Neural cell (in vitro differentiated cells): ENCODE measurements around the gene CLUH.
"Not testable (repeated sequence)": the region's sequence is repeated elsewhere in the genome, so short reads cannot be mapped to it uniquely, and the experiment has no call there.

Experiments used
- CTCF ChIP-seq: fragments of 450-650 bp; IDR thresholded peaks from 2 replicates; pipeline ENCODE4 v1.5.1; 2014; ENCODE audit warnings: antibody characterized with exemption, mild to moderate bottlenecking, moderate library complexity; ENCODE audit not compliant: poor library complexity, severe bottlenecking
- EP300 ChIP-seq: fragments of 450-650 bp; conservative IDR thresholded peaks from 2 replicates; pipeline ENCODE4 v1.6.1; 2014; ENCODE audit warnings: antibody characterized with exemption, mild to moderate bottlenecking, moderate library complexity; ENCODE audit not compliant: poor library complexity, severe bottlenecking
- MXI1 ChIP-seq: fragments of 450-650 bp; conservative IDR thresholded peaks from 2 replicates; pipeline ENCODE4 v1.6.1; 2014; ENCODE audit warnings: antibody characterized with exemption, mild to moderate bottlenecking; ENCODE audit not compliant: poor library complexity, severe bottlenecking
- POLR2AphosphoS5 ChIP-seq: IDR thresholded peaks from 2 replicates; pipeline ENCODE4 v1.6.1; 2012
- RAD21 ChIP-seq: fragments of 450-650 bp; conservative IDR thresholded peaks from 2 replicates; pipeline ENCODE4 v1.6.1; 2014; ENCODE audit warnings: antibody characterized with exemption, mild to moderate bottlenecking, moderate library complexity
- REST ChIP-seq: IDR thresholded peaks from 2 replicates; pipeline ENCODE4 v1.6.1; 2012; ENCODE audit warnings: borderline replicate concordance
- SMC3 ChIP-seq: fragments of 450-650 bp; conservative IDR thresholded peaks from 2 replicates; pipeline ENCODE4 v1.6.1; 2014; ENCODE audit warnings: antibody characterized with exemption, mild to moderate bottlenecking, moderate library complexity; ENCODE audit not compliant: poor library complexity

- not testable (repeated sequence) for TF ChIP-seq CTCF, POLR2AphosphoS5, SMC3, MXI1, EP300, REST, RAD21
Observed at GRCh38 chr17:2679247-2679646, 32.3 kb downstream of the CLUH start.
